Astrocyte (in vitro differentiated cells and primary cell): ENCODE measurements around the gene CLEC16A.

Source experiments
- EZH2 ChIP-seq: IDR thresholded peaks from 2 replicates; pipeline ENCODE4 v1.6.1; 2012; ENCODE audit warnings: mild to moderate bottlenecking, low read length, inconsistent platforms; ENCODE audit not compliant: insufficient read depth
- TF ChIP-seq, protein P1 (sequence below): IDR thresholded peaks from 2 replicates; pipeline ENCODE4 v1.5.1; 2011; ENCODE audit warnings: low read depth, mild to moderate bottlenecking, inconsistent platforms, low read length, moderate library complexity; ENCODE audit not compliant: insufficient read depth

DNA sequence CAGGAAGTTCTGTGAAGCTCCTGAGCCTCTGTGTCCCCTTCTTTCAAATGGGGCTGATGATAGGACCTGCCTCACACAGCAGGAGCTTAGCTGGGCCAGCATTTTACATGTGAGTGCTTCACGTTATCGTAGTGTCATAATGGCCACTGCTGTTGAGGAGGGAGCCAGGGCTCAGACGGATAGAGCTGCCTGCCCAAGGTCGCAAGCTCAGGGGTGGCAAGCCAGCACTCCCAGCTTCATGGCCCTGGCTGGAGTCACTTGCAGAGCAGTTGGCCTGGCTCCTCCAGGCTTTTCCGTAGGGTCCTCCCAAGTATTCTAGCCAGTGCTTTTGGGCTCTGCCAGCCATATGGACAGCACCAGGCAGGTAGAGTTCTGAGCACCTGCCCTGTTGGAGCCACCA, 196.5 kb downstream of the CLEC16A start:
- TF ChIP-seq, protein P1, sequence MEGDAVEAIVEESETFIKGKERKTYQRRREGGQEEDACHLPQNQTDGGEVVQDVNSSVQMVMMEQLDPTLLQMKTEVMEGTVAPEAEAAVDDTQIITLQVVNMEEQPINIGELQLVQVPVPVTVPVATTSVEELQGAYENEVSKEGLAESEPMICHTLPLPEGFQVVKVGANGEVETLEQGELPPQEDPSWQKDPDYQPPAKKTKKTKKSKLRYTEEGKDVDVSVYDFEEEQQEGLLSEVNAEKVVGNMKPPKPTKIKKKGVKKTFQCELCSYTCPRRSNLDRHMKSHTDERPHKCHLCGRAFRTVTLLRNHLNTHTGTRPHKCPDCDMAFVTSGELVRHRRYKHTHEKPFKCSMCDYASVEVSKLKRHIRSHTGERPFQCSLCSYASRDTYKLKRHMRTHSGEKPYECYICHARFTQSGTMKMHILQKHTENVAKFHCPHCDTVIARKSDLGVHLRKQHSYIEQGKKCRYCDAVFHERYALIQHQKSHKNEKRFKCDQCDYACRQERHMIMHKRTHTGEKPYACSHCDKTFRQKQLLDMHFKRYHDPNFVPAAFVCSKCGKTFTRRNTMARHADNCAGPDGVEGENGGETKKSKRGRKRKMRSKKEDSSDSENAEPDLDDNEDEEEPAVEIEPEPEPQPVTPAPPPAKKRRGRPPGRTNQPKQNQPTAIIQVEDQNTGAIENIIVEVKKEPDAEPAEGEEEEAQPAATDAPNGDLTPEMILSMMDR = no peak
- no peak for TF ChIP-seq EZH2
